Fibroblast of pulmonary artery (primary cell): ENCODE results near the gene PAN3.
"Not testable (repeated sequence)": the region's sequence is repeated elsewhere in the genome, so short reads cannot be mapped to it uniquely, and the experiment has no call there.

Source experiments
- DNase-seq: peaks from one replicate; pipeline ENCODE4 v3.0.0-alpha.2; 2010; ENCODE audit warnings: low read depth
- H3K4me3 ChIP-seq: replicated peaks from 2 replicates; pipeline ENCODE4 v1.5.1; 2011; ENCODE audit warnings: low read depth, mild to moderate bottlenecking, control low read depth, low read length, moderate library complexity
- CTCF ChIP-seq: IDR thresholded peaks from 2 replicates; pipeline ENCODE4 v1.5.1; 2011; ENCODE audit warnings: mild to moderate bottlenecking, control low read depth, low read length, inconsistent platforms; ENCODE audit errors: missing control alignments

PAN3 gene

GRCh38 chr13:28099396-28100149 lies 38.8 kb upstream of the PAN3 start:
- H3K4me3 ChIP-seq, result no peak overlapping the region
- DNase-seq, result no peak
- TF ChIP-seq CTCF, result no peak

- peak; percentile 15 for DNase-seq
- no peak within 1 kb of the TSS for H3K4me3 ChIP-seq
- no peak for TF ChIP-seq CTCF
Measured at GRCh38 chr13:28100150-28101121, 37.9 kb upstream of the PAN3 start, which contains the start of gene FLT3. FLT3 (minus strand) TSS chr13:28100576; CDS start chr13:28100510, 66 bp downstream.

GRCh38 chr13:28101886-28102285 lies 36.5 kb upstream of the PAN3 start:
- H3K4me3 ChIP-seq, DNase-seq: not testable (repeated sequence)

- DNase-seq, result no peak
- TF ChIP-seq CTCF, result no peak
- no peak overlapping the region for H3K4me3 ChIP-seq
Measured at GRCh38 chr13:28106976-28107375, 31.4 kb upstream of the PAN3 start.

- TF ChIP-seq CTCF, result no peak
- DNase-seq, result no peak
Measured at GRCh38 chr13:28110414-28110813, 27.9 kb upstream of the PAN3 start.

GRCh38 chr13:28116736-28117135 lies 21.6 kb upstream of the PAN3 start:
- no peak for TF ChIP-seq CTCF
- no peak overlapping the region for H3K4me3 ChIP-seq
- DNase-seq, result no peak

More at GRCh38 chr13:28110414-28110813, 27.9 kb upstream of the PAN3 start:
- no peak overlapping the region for H3K4me3 ChIP-seq

GRCh38 chr13:28117689-28118377 lies 20.5 kb upstream of the PAN3 start:
- no peak for TF ChIP-seq CTCF
- DNase-seq, result peak; percentile 60
- H3K4me3 ChIP-seq, result no peak overlapping the region
